ENCODE results near the gene GSTK1.
"Not testable (repeated sequence)": the region's sequence is repeated elsewhere in the genome, so short reads cannot be mapped to it uniquely, and the experiment has no call there.

The GSTK1 gene

DNA sequence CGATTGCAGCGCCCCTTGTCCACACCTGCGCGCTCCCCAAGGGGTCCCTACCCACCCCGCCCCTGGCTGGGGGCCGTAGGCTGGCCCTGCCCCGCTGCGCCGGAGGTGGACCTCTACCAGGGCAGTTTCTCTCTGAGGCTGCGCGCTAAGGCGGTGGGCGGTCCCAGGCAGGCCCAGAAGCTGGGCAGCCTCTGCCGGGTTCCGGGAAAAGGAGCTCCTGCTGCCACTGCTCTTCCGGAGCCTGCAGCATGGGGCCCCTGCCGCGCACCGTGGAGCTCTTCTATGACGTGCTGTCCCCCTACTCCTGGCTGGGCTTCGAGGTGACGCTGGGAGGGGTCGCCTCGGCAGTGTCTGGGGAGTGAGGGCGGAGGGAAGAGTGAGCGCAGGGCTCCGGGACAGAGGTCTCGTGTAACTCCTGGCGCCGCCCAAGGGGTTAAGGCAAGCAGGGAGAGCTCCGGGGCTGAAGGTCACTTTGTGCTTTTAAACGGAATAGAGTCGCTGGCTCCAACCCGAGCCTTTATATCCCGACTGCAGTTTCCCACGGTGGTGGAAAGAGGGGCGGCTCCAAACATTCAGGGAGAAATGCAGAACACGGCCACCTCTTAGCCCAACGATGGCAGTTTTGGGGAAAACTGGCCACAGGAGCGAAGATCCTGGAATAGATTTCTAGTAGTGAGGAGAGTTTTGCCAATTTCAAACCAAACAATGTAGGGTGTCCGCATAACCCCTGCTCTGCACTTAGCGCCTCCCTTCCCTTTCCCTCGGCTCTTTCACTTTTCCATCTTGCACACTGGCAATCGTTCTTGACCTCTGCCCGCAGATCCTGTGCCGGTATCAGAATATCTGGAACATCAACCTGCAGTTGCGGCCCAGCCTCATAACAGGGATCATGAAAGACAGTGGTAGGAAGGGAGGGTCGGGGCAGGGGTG is at the start of gene GSTK1:
GSTK1 (plus strand) TSS at position 176 of the 930 bp plus-strand sequence; CDS start at position 249, 73 bp downstream.
- DNase-seq, result peak; percentile 75 to 82

GRCh38 chr7:143213478-143213877 is 49.8 kb upstream of the GSTK1 start:
- not testable (repeated sequence) for DNase-seq

GRCh38 chr7:143214789-143215679 is 48.2 kb upstream of the GSTK1 start:
- peak; percentile 44 to 91 for DNase-seq

DNA sequence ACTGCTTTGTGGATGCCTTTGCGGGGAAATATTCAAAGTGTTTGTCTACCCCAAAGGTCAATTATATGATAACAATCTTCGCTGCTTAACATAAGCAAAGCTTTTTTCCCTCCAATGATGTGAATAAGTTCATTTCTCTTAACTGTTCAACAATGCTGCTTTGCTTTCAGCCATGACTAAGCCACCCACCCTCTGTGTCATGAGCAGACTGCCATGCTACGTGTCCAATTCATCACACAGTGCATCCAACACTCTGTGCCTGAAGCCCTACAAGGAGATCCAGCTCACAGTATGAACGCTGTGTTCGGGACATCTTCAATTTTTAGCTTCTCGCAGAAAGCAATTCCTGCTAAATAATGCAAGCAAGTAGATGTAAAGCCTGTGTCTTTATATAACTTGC is 47.1 kb upstream of the GSTK1 start:
- DNase-seq, result no peak

- no peak for DNase-seq
These were observed 46.6 kb upstream of the GSTK1 start for GRCh38 chr7:143216686-143217085.

GRCh38 chr7:143217806-143218205 is 45.4 kb upstream of the GSTK1 start:
- no peak for DNase-seq

DNA sequence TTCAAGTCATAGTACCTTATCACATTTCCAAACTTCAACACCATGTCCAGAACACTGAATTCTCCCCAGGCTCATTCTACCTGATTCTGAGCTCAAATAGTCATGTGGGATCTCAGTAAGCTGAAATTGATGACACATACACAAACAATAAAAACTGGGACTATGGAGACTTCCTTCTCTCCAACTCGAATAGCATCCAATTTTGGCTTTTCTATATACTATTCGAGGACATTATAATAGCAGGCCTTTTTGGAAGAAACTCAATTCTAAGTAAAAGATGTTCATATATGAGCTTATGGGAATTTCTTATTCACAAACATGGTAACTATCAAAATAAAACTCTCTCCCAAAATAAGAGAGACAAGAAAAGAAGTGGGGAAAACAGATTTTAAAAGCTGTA is 42.0 kb upstream of the GSTK1 start:
- no peak for DNase-seq

DNA sequence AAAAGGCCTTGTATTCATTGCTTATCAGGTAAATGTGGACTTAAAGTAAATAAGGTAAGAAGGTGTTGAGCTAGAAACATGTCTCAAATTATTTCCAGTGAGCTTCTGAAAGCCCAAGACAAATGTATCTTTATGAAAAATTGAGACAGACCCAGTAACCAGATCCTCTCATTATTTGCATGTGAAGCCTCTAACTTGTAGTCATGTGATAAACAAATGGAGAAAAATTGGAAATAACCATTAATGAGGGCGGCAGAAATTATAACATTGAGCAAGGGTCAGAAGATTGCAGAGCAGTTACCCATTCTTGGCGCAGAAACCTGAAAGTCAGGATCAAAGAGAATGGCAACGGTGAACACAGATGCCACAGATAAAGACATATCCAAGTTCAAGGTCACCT is 41.5 kb upstream of the GSTK1 start, which contains the start of gene TAS2R40:
TAS2R40 (plus strand) TSS at position 301 of the 400 bp plus-strand sequence; CDS start at position 343, 42 bp downstream.
- DNase-seq, result no peak

DNA sequence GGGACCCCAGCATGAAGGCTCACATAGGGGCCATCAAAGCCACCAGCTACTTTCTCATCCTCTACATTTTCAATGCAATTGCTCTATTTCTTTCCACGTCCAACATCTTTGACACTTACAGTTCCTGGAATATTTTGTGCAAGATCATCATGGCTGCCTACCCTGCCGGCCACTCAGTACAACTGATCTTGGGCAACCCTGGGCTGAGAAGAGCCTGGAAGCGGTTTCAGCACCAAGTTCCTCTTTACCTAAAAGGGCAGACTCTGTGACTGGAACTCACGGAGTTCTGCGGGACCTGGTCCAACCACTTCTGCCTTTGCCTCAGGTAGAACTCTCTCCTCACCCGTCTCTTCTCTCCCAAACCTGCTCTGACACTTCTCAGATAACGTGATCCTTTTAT is 40.5 kb upstream of the GSTK1 start:
- no peak for DNase-seq

DNA sequence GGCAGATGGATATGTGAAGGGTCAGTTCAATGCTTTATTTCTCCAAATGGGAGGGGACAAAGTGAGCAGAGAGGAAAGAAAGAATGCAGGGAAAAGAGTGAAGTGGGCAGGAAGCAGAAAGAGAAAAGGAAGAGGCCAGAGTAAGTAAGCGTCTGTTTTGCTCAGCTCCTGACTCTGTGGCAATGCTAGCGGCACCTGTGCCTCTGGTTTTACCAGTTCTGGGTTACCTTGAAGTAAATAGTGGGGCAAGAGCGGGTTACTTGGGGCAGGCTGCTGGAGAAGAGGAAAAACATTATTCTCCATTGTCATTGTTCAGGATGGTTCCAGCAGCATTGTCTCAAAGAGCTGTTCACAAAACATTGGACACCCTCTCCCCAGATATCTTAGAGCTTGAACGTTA is 39.5 kb upstream of the GSTK1 start:
- no peak for DNase-seq

DNA sequence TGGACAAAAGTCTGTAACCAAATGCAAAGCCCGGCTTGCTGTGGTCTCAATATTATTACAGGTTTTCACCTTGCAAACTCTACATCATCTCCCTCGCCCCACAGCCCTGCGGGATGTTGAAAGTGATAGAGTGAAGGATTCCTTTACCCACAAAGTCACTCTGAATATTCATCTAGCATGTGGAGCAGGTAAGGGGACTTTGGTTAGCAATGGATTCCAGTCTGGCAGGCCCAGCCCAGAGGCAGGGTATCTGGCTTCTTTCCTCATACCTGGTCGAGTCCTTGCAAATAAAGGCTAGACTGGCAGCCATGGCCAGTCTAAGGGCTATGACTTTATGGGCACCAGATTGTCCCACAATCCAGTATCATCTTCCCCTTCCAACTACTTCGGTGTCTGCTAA is 38.2 kb upstream of the GSTK1 start:
- no peak for DNase-seq

DNA sequence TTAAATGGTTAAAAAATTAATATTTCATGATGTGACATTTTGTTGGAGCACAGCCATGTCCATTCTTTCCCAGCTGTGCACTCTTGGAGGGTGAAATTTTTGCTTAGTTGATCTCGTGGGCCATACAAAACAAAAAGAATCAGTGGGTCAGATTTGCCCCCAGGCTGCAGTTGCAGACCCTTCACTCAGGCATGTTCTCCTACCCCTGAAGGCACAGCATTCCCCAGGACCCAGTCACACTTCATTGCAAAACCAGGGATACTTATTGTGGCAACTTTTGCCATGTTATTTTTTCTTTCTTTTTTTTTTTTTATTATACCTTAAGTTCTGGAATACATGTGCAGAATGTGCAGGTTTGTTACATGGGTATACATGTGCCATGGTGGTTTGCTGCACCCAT is 35.4 kb upstream of the GSTK1 start:
- DNase-seq, result no peak

- DNase-seq, result peak in 1 of 2 donors; percentile 19
These were observed 34.0 kb upstream of the GSTK1 start for GRCh38 chr7:143229054-143229790.

- DNase-seq, result no peak
These were observed 32.4 kb upstream of the GSTK1 start for GRCh38 chr7:143230602-143231457.

GRCh38 chr7:143233816-143234532 is 29.3 kb upstream of the GSTK1 start:
- DNase-seq, result no peak

DNA sequence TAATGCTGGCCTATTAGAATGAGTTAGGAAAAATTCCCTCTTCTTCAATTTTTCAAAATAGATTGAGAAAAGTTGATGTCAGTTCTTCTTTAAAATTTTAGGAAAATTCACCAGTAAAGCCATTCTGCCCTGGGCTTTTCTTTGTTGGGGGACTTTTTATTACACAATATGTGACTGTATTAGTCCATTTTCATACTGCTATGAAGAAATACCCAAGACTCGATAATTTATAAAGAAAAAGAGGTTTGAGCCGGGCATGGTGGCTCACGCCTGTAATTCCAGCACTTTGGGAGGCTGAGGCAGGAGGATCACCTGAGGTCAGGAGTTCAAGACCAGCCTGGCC is 28.7 kb upstream of the GSTK1 start:
- DNase-seq, result no peak

DNA sequence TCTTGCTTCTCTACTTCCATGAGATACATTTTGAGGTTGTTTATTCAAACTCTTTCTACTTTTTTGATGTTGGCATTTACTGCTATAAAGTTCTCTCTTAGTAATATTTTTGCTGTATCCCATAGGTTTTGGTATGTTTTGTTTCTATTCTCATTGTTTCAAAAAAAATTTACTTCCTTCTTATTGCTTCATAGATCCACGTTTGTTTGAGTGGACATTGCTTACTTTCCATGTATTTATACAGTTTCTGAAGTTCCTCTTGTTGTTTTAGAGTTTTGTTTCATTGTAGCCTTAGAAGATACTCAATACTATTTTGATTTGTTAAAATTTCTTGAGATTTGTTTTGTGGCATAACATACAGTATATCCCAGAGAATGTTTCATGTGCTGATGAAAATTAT is 27.7 kb upstream of the GSTK1 start:
- DNase-seq, result no peak

- DNase-seq, result no peak
These were observed 26.7 kb upstream of the GSTK1 start for GRCh38 chr7:143236408-143236990.

GRCh38 chr7:143237366-143237765 is 25.9 kb upstream of the GSTK1 start:
- DNase-seq, result no peak

GRCh38 chr7:143238289-143238980 is 24.8 kb upstream of the GSTK1 start:
- no peak for DNase-seq

Measured in hippocampal formation (tissue), 2 donors.